ENCODE results near the gene ACSL5. TPM values are rescaled to one million over a fixed set of nuclear protein-coding genes. Genes with fewer than 3 reads are reported as not detected.
A peak's percentile ranks its signal among the peaks of the same experiment; 100 is the strongest.

Gene ACSL5
- total RNA-seq = 100 to 1,000 TPM; 216 to 301 TPM
- long read RNA-seq, transcript ACSL5-204 (21 exons, 3,380 nt) = minor isoform, 24 of 651 reads
- long read RNA-seq, transcript ACSL5-202 (21 exons, 3,351 nt) = major isoform, 205 of 651 reads
- long read RNA-seq, transcript ACSL5-203 (21 exons, 3,353 nt) = minor isoform, 149 of 651 reads
- long read RNA-seq, transcript ACSL5-205 (20 exons, 3,281 nt) = minor isoform, 16 of 651 reads
- long read RNA-seq, partial matches to known transcripts = 183 of 651 reads
- long read RNA-seq, other reads (novel, unspliced or antisense) = 74 of 651 reads

GRCh38 chr10:112373912-112374338 lies at the start of gene ACSL5:
Gene ACSL5 (plus strand): TSS chr10:112374116. CDS start chr10:112394947, 20,831 bp downstream.
- DNase-seq (peak; percentile 57 to 76), ATAC-seq (peak; percentile 79)
- intact Hi-C loops (cut with DNase I, micrococcal nuclease) = no loop called here

DNA sequence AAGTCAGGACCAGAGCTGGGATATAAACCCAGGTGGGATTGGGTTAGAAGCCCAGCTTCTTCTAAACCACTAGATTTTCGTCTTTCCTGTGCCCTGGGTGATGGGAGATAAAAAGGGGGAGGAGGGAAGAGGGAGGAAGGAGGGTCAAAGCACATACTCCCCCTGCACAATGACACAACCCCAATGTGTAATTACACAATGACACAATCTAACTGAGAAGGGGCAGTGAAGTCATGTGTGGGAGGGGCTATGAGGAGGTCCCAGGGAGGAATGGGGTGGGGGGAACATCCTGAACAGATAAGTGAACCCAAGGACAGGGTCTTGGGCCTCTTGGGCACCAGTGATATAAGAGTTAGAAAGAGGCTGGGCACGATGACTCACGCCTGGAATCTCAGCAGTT lies 46.2 kb upstream of the ACSL5 start:
- no peak for DNase-seq
- intact Hi-C loops (cut with DNase I, micrococcal nuclease) = no loop called here
- no peak for ATAC-seq

DNA sequence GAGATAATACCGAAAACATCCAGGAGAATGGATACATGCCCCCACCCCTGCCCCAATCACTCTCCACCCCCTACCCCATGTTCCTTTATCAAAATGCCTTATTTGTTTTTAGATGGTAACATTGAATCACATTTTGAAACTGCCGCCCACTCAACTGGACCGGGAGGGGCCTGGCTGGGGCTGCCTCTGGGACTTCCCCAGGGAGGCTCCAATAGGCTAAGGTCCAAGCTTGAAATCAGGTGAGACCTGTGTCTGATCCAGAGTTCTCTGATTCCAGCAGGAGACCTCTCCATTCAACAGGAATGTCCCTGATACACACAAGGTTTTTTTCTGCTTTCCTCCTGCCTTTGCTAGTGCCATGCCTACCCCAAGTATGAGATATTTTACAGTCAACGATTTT lies 43.8 kb upstream of the ACSL5 start:
- DNase-seq = peak in 1 of 2 donors; percentile 60
- peak; percentile 41 for ATAC-seq
- intact Hi-C loops (cut with DNase I, micrococcal nuclease) = no loop called here

- DNase-seq = no peak
- ATAC-seq = no peak
- intact Hi-C loops (cut with DNase I, micrococcal nuclease) = no loop called here
Observed at GRCh38 chr10:112330607-112331160, 43.2 kb upstream of the ACSL5 start.

DNA sequence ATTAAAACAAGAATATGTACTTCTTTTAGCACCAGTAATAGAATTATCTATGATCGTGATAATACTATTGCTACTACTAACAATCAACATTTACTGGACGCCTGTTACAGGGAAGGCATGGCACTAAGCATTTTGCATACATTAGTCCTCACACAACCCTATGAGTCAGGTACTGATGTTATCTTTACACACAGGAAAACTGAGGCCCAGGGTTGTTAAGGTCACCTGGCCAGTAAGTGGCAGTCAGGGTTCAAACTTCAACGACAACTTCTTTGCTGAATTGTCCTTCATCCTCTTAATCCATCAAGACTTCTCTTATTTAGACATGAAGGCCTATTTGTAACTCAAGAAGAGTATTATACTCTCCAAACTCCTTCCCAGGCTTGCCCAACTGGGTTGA lies 41.9 kb upstream of the ACSL5 start:
- DNase-seq (no peak), ATAC-seq (peak; percentile 18)
- intact Hi-C loops (cut with DNase I, micrococcal nuclease) = no loop called here

DNA sequence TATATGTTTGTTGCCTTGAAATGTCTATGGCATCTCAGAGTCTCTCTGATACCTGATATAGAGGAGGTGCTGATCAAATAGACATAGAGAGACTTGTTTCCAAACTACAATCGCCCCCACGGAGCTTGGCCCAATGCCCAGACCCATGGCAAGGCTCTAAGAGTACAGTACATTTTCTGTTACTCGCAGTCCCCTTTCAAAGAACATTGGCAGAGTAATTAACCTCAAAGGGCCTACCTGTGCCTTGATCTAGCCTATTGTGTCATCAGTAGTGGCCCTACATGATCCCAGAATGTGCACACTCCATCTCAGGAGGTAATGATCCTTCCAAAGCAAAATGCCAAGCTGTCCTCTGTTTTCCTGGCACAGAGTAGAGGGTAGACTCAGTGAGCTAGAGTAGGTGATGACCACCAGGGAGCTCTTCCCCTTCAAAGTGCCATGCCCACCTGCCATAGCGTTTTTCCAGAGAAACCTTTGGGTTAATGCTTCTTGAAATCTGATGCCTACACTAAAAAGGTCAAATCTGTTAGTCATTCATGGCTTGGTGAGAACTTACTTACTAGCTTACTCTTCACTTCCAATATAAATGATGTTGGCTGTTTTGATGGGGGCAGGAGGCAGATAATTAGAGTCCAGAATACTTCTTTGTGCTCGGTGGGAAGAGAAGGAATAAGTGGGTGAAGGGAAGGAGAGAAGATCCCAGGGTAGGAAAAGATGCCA lies 41.2 kb upstream of the ACSL5 start:
- no peak for ATAC-seq
- intact Hi-C loops (cut with DNase I, micrococcal nuclease) = no loop called here
- DNase-seq = peak; percentile 55 to 68

DNA sequence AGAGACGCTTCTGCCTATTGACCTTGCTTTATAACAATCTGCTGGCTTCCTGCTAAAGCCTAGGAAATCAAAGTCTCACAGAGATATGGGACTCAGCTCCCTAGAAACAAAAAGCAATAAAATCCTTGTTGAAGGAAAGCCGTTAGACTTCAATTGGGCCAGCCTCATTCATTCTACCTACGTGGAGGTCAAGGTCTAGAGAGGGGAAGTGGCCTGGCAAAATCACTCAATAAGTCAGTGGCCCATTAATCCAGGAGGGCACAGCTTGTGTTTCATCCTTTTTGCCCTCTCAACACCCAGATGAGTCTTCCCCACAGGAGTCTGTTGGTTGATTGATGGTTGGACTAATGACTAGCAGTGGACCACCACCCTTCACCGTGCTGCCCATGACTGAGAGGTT lies 40.5 kb upstream of the ACSL5 start:
- ATAC-seq (peak; percentile 58), DNase-seq (peak in 1 of 2 donors; percentile 51)
- intact Hi-C loops (cut with DNase I, micrococcal nuclease) = no loop called here

DNA sequence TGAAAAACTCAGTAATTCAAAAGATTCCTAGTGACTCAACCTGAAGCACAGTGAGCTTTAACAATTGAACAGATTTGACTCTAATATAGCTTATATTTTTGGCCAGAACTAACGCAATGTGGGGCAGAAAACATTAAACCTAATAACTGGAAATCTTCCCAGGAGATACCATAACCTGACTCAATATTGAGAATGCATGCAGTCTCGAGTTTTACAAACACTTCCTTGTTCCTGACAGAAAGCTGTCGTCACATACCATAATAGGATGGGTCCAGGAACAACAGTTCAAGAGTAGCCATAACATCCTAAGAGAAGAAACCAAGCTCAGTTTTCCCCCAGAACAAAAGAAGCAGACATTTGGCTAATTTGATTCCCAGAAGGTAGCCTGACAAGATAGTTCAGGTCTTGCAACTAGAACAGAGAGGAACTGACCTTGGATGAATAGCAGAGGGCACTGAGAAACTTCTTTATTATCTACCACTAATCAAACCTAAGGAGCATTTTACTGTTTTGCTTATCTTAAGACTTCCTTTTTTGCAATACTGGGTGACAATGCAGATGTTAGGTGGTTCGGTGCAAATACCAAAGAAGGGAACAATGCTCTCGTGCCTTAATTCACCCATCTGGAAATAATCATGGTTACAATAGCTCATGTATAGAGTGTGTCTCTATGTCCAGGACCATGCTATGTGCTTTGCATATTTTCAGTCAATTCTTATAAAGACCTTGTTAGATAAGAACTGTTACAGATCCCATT lies 38.6 kb upstream of the ACSL5 start:
- ATAC-seq = peak; percentile 60
- no peak for DNase-seq
- intact Hi-C loops (cut with DNase I, micrococcal nuclease) = no loop called here

GRCh38 chr10:112335868-112336265 lies 38.0 kb upstream of the ACSL5 start:
- ATAC-seq = peak; percentile 75
- DNase-seq = peak; percentile 59 to 78
- intact Hi-C loops (cut with DNase I, micrococcal nuclease) = no loop called here

- intact Hi-C loops (cut with DNase I, micrococcal nuclease) = no loop called here
- peak in 1 of 2 donors; percentile 45 for DNase-seq
- peak; percentile 19 for ATAC-seq
Observed at GRCh38 chr10:112336556-112337201, 37.2 kb upstream of the ACSL5 start.

GRCh38 chr10:112338957-112339356 lies 35.0 kb upstream of the ACSL5 start:
- peak; percentile 20 to 63 for DNase-seq
- ATAC-seq = peak; percentile 66
- intact Hi-C loops (cut with DNase I, micrococcal nuclease) = no loop called here

GRCh38 chr10:112340601-112341000 lies 33.3 kb upstream of the ACSL5 start:
- intact Hi-C loops (cut with DNase I, micrococcal nuclease) = no loop called here
- no peak for DNase-seq
- ATAC-seq = no peak

- intact Hi-C loops (cut with DNase I, micrococcal nuclease) = no loop called here
- DNase-seq (no peak), ATAC-seq (no peak)
Observed at GRCh38 chr10:112343056-112343806, 30.7 kb upstream of the ACSL5 start.

DNA sequence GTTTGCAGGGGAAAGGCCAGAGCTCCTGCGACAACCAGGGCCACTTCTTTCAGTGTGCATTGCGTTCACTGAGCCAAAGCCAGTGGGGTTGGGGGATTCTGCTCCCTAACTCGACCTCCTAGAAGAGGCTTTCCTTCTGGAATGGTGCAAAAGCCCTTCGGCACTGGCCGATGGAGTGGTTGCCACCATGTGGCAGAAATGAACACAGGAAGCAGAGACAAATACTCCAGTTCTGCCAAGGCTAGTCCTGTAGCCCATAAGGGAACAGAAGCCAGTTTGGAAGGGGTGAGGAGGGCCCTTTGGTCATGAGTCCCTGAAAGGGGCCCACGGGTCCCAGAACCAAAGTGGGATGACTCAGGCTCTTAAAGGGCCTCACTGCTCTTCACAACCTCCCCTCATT lies 29.7 kb upstream of the ACSL5 start:
- intact Hi-C loops (cut with DNase I, micrococcal nuclease) = no loop called here
- ATAC-seq = peak; percentile 27
- DNase-seq = no peak

- intact Hi-C loops (cut with DNase I, micrococcal nuclease) = no loop called here
- DNase-seq (no peak), ATAC-seq (no peak)
Observed at GRCh38 chr10:112345202-112345601, 28.7 kb upstream of the ACSL5 start.

DNA sequence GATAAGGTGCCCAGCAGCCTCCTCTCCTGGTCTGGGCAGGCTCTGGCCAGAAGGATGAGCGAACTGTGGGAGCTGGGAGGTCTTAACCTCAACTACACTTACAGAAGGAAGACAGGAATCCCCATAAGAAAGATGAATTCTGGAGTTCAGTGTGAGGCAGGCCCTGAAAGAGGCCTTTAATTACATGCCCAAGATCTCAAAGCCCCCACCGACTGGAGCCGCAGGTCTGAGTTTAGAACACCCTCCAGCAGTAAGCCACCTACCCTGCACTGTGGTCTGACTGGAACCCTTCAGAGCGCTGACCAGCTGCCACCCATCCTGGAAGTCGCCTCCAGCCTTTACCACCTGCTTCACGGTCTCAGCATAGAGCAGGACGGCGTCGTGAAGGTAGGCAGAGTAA lies 28.2 kb upstream of the ACSL5 start:
- DNase-seq (no peak), ATAC-seq (no peak)
- intact Hi-C loops (cut with DNase I, micrococcal nuclease) = no loop called here

DNA sequence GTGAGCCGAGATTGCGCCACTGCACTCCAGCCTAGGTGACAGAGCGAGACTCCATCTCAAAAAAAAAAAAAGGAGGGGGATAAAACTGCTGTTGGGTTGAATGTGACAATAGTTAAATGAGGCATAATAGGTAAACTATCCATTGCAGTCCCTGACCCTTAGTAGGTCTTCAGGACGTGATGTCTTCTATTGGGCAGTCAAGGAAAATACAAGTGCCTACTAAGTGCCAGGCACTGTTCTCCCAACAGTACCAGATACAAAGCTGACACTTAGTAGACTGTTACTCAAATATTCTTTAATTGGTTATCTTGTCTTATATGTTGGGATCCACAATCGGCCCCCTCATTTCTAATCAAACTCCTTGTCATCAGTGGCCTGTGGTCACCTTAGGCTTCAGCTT lies 27.1 kb upstream of the ACSL5 start:
- DNase-seq (no peak), ATAC-seq (no peak)
- intact Hi-C loops (cut with DNase I, micrococcal nuclease) = no loop called here

Measured in left colon (tissue), 2 donors.